Activated T-cell treated with anti-CD3 and anti-CD28 coated beads, Interleukin-2, amount 50 U/mL, for 72 hours (primary cell): ENCODE measurements around the gene SEMA4D. TPM values are rescaled to one million over a fixed set of nuclear protein-coding genes. Genes with fewer than 3 reads are reported as not detected.

Source experiments
- ATAC-seq, 2 donors: fragments of 150-1000 bp; cut with Tn5 transposase; replicated peaks in 1 of 2; 2 replicates each; pipeline ENCODE4 v1.10.0; 2021; ENCODE audit warnings: moderate library complexity in 2 of 2, mild to moderate bottlenecking in 1 of 2
- DNase-seq, 2 donors: peaks; one replicate each; pipeline ENCODE4 v3.0.0; 2021 to 2022; ENCODE audit warnings: mixed read lengths in 1 of 2
- H3K27ac Mint-ChIP-seq: one replicate; pipeline ENCODE4 v1.8.0; 2022; ENCODE audit warnings: mild to moderate bottlenecking, moderate library complexity, mixed read lengths
- H3K27me3 Mint-ChIP-seq: one replicate; pipeline ENCODE4 v1.8.0; 2022; ENCODE audit warnings: low read depth, mixed read lengths
- H3K36me3 Mint-ChIP-seq, 2 donors: one replicate each; pipeline ENCODE4 v1.8.0; 2022; ENCODE audit warnings: mixed read lengths in 2 of 2, mild to moderate bottlenecking in 1 of 2; ENCODE audit not compliant: insufficient read depth in 2 of 2
- H3K4me1 Mint-ChIP-seq: one replicate; pipeline ENCODE4 v1.8.0; 2022; ENCODE audit warnings: low read depth, mixed read lengths
- H3K4me3 Mint-ChIP-seq, 2 donors: one replicate each; pipeline ENCODE4 v1.8.0; 2022; ENCODE audit warnings: mild to moderate bottlenecking in 2 of 2, mixed read lengths in 2 of 2, moderate library complexity in 2 of 2
- H3K9me3 Mint-ChIP-seq, 2 donors: one replicate each; pipeline ENCODE4 v1.8.0; 2022; ENCODE audit warnings: mixed read lengths in 2 of 2
- total RNA-seq, 2 donors: library from RNA; stranded (reverse); gene quantifications; one replicate each; pipeline ENCODE4 v1.2.3, GENCODE V29; 2022

Gene SEMA4D
- total RNA-seq, 2 donors from 2014 or later: 182 to 198 TPM

DNA sequence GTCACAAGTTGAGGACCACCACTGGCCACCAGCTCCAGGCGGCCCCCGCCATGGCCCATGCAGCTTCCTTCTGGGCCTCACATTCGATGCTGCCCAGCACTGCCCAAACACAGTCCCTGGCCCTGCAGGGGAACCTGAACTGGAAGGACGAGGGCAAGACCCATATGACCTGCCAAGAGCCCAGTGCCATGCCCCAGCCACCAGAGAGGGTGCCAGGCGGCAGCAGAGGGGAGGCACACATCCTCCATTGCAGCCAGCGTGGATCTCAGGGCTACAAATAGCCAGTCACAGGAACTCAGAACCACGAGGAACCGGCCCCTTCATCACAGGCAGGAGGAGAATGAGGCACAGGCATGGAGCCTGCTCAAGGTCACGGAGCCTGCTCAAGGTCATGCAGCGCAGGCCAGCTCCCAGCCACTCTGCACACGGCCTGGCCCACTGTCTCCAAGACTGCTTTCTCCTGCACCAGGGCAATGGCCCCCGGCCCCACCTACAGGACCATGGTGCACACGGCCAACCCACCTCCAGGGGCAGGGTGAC lies 69.6 kb downstream of the SEMA4D start:
- H3K9me3 Mint-ChIP-seq: peaks cover 0 to 2% of the 10 kb centered on the region in 2 donors
- peaks cover 93% of the 10 kb centered on the region for H3K4me1 Mint-ChIP-seq
- ATAC-seq: no peak
- DNase-seq: no peak
- peak overlapping the region; percentile 84 to 85 for H3K4me3 Mint-ChIP-seq
- H3K27ac Mint-ChIP-seq: peak overlapping the region; percentile 55
- no peaks in the 10 kb centered on the region for H3K27me3 Mint-ChIP-seq
- peaks cover 12 to 22% of the 10 kb centered on the region in 2 donors for H3K36me3 Mint-ChIP-seq

DNA sequence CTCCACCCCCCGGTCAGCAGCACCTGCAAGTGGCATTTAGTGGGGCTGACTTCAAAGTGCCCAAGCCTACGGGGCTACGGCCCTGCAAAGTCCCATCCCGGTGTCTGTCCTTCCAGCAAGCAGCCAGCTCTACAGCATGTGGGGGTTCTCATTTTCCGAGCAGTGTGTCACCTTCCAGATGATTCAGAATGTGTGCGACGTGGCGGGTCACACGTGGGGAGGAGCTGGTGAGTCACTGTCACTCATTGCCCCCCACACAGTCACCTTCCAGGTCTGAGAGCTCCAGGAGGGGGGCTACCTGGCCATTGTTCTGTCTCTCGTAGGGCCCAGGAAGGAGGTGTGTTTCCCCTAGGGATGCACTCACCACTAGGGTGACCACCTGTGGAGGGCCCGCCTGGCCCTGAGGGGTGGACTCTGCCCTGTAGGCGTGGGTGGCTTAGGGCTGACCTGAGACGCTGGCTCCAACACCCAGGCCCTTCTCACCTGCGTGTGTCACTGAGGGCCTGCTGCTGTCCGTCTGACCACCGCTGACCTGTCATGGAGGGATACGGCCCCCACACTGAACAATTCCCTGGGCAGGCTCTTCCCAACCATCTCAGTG lies 70.2 kb downstream of the SEMA4D start:
- peaks cover 0 to 2% of the 10 kb centered on the region in 2 donors for H3K9me3 Mint-ChIP-seq
- no peaks in the 10 kb centered on the region for H3K27me3 Mint-ChIP-seq
- DNase-seq (peak; percentile 82 to 88), ATAC-seq (peak; percentile 77 to 82)
- H3K4me3 Mint-ChIP-seq: peak overlapping the region; percentile 84 to 85
- H3K36me3 Mint-ChIP-seq: peaks cover 12 to 24% of the 10 kb centered on the region in 2 donors
- peaks cover 99% of the 10 kb centered on the region for H3K4me1 Mint-ChIP-seq
- H3K27ac Mint-ChIP-seq: peak overlapping the region; percentile 77

DNA sequence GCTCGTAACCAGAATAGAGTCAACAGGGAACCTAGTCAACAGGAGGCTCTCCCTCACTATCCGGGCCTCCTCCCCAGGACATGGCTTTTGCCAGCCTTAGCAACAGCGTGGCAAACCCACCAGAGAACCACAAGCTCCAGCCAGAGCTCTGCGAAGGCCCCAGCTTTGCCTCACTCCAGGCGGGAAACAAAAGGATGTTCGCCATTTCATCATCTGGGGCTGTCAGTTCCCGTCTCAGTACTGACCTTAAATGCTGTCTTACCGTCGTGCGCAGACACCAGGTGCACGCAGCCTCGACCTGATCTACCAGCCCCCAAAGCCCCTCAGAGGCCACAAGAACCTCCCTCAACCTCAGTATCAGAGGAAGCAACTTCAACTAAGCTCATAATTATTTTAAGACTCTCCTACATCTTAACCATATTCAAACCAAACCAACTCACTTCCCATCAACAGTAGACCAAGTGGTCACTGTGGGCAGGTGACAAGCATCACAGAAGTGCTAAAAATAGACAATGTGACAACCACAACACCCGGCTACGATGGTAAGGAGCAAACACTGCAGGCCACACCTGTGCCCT lies 71.4 kb downstream of the SEMA4D start:
- Mint-ChIP-seq H3K27me3 (no peaks in the 10 kb centered on the region), H3K4me3 (peak overlapping the region; percentile 84 to 85), H3K27ac (peak overlapping the region; percentile 77), H3K36me3 (peaks cover 17 to 31% of the 10 kb centered on the region in 2 donors), H3K9me3 (peaks cover 0 to 2% of the 10 kb centered on the region in 2 donors), H3K4me1 (peaks cover 100% of the 10 kb centered on the region)
- ATAC-seq: peak; percentile 29 to 36
- DNase-seq: peak; percentile 68 to 71

DNA sequence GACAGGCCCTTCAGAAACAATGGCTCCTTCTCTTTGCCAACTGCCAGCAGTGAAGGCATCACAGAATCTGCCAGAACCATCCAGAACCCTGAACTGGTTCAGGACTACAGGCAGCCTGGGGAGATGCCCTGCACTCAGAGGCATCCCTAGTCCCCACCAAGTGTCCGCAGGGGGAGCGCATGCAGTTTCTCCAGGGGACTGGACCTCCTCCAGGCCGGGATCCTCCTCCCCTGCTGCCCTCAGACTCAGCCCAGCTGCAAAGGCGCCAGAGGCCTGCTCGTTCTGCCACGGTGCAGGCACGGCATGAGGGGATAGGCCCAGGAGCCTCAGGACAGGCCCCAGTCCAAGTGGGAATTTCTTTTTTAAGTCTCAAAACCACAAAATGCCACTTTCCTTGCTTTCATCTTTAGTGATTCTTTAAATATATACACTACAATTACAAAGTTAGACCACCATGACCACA lies 72.0 kb downstream of the SEMA4D start:
- Mint-ChIP-seq H3K36me3 (peaks cover 17 to 31% of the 10 kb centered on the region in 2 donors), H3K4me3 (peak overlapping the region; percentile 84 to 85), H3K27me3 (no peaks in the 10 kb centered on the region), H3K27ac (peak overlapping the region; percentile 77), H3K4me1 (peaks cover 100% of the 10 kb centered on the region), H3K9me3 (peaks cover 0 to 2% of the 10 kb centered on the region in 2 donors)
- DNase-seq (no peak), ATAC-seq (no peak)

DNA sequence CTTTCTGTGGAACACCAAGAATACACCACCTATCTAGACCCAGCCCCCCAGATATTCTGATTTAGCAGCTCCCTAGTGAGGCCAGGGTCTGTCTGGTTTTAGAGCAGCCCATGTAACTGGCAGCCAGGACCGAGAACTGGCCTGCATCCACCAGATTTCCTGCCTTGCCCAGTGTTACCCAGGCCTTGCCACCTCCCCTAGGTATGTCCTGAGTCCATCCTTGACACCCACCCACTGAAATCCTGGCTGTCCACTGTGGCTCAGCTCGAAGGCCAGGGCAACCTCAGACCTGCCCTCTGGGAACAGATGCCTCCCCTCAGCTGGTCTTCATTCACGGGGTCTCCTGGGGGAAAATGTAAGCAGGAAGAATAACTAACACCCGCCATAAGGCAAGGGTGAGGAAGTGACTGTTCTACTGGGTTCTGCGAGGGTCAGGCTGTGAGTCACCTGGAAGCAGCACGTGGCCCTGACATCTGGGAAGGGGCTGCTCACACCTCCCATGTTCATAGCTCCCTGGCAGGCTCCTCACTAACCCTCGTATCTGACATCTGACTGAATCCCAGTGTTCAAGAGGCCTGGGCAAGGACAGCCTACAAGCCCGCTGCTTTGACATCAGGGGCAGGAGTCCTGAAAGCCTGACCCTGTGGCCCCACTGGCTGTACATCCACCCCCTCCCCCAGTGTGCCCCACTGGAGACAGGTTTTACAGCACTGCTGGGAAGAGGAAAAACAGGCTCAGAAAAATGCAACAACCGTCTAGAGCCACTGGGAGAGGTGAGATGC lies 72.7 kb downstream of the SEMA4D start:
- no peaks in the 10 kb centered on the region for H3K27me3 Mint-ChIP-seq
- ATAC-seq (no peak), DNase-seq (peak in 1 of 2 donors; percentile 29)
- H3K36me3 Mint-ChIP-seq: peaks cover 17 to 33% of the 10 kb centered on the region in 2 donors
- peaks cover 100% of the 10 kb centered on the region for H3K4me1 Mint-ChIP-seq
- H3K27ac Mint-ChIP-seq: peak overlapping the region; percentile 82
- H3K9me3 Mint-ChIP-seq: peaks cover 0 to 2% of the 10 kb centered on the region in 2 donors
- peak overlapping the region; percentile 84 to 85 for H3K4me3 Mint-ChIP-seq

DNA sequence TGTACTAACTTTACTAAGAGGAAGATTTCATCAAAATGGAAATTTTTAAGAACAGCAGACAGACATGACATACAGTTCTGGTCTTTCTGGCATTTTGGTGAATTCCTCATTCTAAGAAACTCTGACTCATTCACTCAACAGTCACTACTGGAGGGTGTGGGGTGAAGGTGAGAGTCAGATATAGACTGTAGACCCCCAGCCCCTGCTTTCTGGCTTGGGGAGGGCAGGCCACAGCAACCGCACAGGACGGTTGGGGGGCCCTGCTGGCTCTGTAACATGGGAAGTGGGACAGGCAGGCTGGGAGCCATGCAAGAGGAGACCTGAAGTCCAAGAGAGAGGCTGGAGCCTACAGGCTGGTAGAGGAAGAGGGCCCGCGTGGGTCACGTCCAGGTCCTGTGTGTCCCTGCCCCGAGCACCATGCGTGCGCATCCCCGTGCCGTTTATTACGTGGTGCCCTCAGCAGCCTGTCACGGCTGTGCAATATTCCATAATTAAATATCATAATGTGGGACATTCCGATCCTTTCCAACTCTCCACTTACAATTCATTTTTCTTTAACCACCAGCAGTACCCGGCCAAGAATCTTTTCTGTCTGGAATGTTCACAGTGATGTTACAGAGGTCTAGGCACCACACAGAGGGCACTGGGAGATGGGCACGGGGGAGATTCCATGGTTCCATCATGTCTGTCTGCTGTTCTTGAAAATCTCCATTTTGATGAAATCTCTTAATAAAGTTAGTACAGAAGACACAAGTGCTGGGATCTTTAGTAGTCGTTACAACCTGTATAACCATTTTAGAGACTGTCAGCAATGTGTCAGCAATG lies 75.5 kb downstream of the SEMA4D start:
- peak overlapping the region; percentile 98 for H3K27ac Mint-ChIP-seq
- H3K4me3 Mint-ChIP-seq: peak overlapping the region; percentile 75 to 92
- peaks cover 30 to 51% of the 10 kb centered on the region in 2 donors for H3K36me3 Mint-ChIP-seq
- H3K9me3 Mint-ChIP-seq: peaks cover 0 to 2% of the 10 kb centered on the region in 2 donors
- H3K27me3 Mint-ChIP-seq: no peaks in the 10 kb centered on the region
- ATAC-seq (peak; percentile 65 to 67), DNase-seq (peak; percentile 85 to 88)
- peaks cover 100% of the 10 kb centered on the region for H3K4me1 Mint-ChIP-seq

DNA sequence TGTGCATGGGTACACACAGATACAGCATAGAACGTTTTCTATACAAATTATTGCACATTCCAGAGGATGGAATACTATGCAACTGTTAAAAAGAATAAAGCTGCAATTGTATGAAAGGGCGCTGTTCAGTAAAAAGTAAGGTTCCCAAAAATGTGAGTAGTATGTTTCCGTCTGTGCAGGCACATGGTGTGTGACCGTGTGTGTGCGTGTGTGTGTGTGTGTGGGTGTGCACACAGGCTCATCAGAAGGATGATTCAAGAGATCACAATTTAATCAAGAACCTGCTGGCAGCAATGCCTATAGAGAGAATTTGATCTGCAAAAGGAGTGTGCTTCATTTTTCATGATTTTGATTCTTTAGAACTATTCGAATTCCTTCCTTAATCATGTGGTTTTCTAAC lies 76.3 kb downstream of the SEMA4D start:
- Mint-ChIP-seq H3K27me3 (no peaks in the 10 kb centered on the region), H3K36me3 (peaks cover 32 to 53% of the 10 kb centered on the region in 2 donors), H3K9me3 (peaks cover 0 to 2% of the 10 kb centered on the region in 2 donors), H3K4me3 (peak overlapping the region; percentile 75 to 92), H3K27ac (peak overlapping the region; percentile 98), H3K4me1 (peaks cover 100% of the 10 kb centered on the region)
- peak in 1 of 2 donors; percentile 6 for ATAC-seq
- peak in 1 of 2 donors; percentile 49 for DNase-seq

DNA sequence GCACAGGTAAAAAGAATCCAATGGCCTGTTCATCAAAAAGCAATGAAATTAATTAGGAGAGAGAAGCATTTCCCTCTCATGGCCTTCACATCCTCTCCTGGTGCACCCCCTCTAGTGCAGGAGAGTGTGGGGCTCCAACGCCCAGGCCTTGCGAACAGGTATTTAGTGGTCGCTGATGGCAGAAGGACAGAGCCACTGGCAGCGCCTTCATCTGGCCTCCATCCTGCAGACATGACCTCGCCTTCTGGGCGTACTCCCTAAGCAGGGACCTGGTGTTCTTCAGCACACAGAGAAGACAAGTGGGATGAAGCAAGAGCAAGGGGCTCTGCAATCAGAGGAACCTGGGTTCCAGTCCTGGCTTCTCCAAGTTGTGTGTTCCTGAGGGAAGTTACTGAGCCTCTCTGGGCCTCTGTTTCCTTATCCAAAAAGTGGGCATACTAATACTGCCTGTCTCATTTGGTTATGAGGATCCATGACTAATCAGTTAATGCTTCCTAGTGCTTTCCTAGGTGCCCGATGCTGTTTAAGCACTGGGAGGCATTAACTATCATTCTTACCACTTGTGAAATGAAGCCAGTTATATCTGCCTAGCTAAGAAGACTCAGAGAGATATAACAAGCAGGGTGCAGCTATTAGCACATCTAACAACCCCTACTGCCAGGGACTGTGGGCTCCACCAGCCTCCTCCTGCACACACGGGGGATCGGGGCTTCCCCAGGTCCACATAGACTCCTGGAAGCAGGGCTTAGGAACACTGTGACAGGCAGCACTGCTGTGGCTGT lies 77.3 kb downstream of the SEMA4D start:
- ATAC-seq (peak; percentile 6 to 11), DNase-seq (peak in 1 of 2 donors; percentile 39)
- Mint-ChIP-seq H3K27ac (peak overlapping the region; percentile 98), H3K27me3 (no peaks in the 10 kb centered on the region), H3K36me3 (peaks cover 37 to 61% of the 10 kb centered on the region in 2 donors), H3K4me1 (peaks cover 100% of the 10 kb centered on the region), H3K9me3 (peaks cover 0 to 5% of the 10 kb centered on the region in 2 donors), H3K4me3 (peak overlapping the region; percentile 75 to 92)

DNA sequence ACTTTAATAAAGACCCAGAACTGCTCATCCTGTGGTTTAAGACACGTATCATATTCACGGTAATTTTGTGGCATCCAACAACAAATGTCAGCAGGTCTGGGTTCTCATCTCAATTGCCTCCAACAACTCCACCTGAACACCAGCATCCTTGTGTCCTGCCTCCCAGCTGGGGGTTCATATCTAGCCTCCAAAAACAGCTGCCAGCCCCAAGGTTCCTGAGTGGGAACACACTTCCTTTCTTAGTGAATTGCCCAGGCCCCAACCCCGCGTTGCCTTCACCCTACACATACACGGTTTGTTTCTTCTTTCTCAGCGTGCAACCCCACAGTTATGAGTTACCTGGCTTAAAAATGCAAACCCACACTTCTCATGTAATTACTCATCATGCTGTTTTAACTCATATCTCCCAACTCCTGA lies 77.9 kb downstream of the SEMA4D start:
- H3K36me3 Mint-ChIP-seq: peaks cover 35 to 60% of the 10 kb centered on the region in 2 donors
- no peaks in the 10 kb centered on the region for H3K27me3 Mint-ChIP-seq
- H3K27ac Mint-ChIP-seq: peak overlapping the region; percentile 98
- peak; percentile 76 to 78 for DNase-seq
- H3K4me3 Mint-ChIP-seq: peak overlapping the region; percentile 75 to 92
- H3K4me1 Mint-ChIP-seq: peaks cover 100% of the 10 kb centered on the region
- peaks cover 0 to 5% of the 10 kb centered on the region in 2 donors for H3K9me3 Mint-ChIP-seq
- ATAC-seq: peak; percentile 59 to 62

DNA sequence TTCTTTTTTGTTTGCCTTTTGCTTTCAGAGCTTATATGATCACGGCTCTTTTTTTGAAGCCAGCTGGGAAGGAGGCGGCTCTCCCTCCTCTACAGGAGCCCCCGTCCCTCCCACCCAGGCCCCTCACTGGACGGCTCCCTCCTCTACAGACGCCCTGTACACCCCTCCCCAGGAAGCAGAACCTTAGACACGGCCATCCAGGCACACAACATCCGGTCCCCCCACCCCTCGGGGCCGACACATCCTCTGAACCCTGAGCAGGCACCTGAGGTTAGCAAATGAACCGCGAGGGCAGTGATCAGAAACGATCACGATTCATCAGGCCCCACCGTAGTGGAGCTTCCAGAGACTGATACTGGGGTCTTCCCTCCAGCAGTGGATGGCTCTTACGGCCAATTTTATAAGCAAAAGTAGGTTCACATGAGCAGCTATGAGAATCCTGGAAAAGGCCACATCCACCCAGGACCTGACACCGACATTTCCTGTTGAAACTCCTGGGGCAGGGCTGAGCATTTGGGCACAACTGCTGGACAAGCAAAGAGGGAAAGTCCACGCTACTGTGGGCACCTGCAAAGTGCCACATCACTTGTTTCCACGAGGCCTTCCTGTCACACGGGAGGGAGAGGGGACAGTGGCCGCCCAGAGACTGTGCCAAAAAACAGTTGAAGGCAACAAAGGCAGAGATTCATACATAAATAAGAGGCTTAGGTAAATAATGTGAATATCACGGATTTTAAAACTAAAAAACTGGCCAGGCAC lies 78.9 kb downstream of the SEMA4D start:
- H3K36me3 Mint-ChIP-seq: peaks cover 29 to 56% of the 10 kb centered on the region in 2 donors
- H3K4me1 Mint-ChIP-seq: peaks cover 100% of the 10 kb centered on the region
- peaks cover 0 to 3% of the 10 kb centered on the region in 2 donors for H3K9me3 Mint-ChIP-seq
- DNase-seq (peak; percentile 82), ATAC-seq (peak; percentile 18 to 40)
- H3K4me3 Mint-ChIP-seq: peak overlapping the region; percentile 75 to 92
- H3K27ac Mint-ChIP-seq: peak overlapping the region; percentile 98
- H3K27me3 Mint-ChIP-seq: no peaks in the 10 kb centered on the region

DNA sequence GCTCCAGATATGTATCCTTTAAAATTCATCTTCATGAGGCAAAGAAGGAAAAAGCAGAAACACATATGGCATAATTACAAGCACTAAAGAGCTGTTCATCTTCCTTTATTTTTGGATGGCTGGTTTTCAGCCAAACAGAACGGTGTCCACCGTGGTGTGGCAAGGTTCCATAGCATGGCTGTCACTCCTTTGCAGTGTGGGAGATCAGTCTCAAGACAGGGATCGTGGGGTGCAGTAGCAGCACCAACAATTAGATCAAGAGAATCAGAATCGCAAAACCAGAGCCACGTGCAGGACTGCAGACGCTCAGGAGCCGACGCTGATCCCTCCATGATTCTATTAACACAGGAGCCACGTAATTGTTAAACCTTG lies 79.5 kb downstream of the SEMA4D start:
- peak overlapping the region; percentile 98 for H3K27ac Mint-ChIP-seq
- peaks cover 0 to 3% of the 10 kb centered on the region in 2 donors for H3K9me3 Mint-ChIP-seq
- DNase-seq: no peak
- H3K4me3 Mint-ChIP-seq: peak overlapping the region; percentile 75 to 92
- peaks cover 29 to 51% of the 10 kb centered on the region in 2 donors for H3K36me3 Mint-ChIP-seq
- H3K4me1 Mint-ChIP-seq: peaks cover 100% of the 10 kb centered on the region
- no peaks in the 10 kb centered on the region for H3K27me3 Mint-ChIP-seq
- no peak for ATAC-seq
